HEK293 (cell line): Measurements from ENCODE around the gene CAV2.

Experiments
- HOXA7 ChIP-seq: sonication (generic); formaldehyde crosslinking; IDR thresholded peaks from 2 replicates; pipeline ENCODE4 v1.8.1; 2022; ENCODE audit warnings: missing genetic modification reagents, borderline replicate concordance
- HOXD13 ChIP-seq: sonication (generic); formaldehyde crosslinking; IDR thresholded peaks from 2 replicates; pipeline ENCODE4 v1.8.0; 2022; ENCODE audit warnings: missing genetic modification reagents, borderline replicate concordance
- OVOL3 ChIP-seq: fragments of 450-650 bp; formaldehyde crosslinking; IDR thresholded peaks from 2 replicates; pipeline ENCODE4 v1.5.1; 2016; ENCODE audit warnings: missing biosample characterization, missing genetic modification characterization
- SCRT2 ChIP-seq: fragments of 450-650 bp; formaldehyde crosslinking; IDR thresholded peaks from 2 replicates; pipeline ENCODE4 v1.5.1; 2016; ENCODE audit warnings: missing biosample characterization, missing genetic modification characterization
- SETDB1 ChIP-seq: IDR thresholded peaks from one replicate; pipeline ENCODE4 v1.6.1; 2017; ENCODE audit warnings: mild to moderate bottlenecking, low read length, moderate library complexity, mixed read lengths; ENCODE audit not compliant: insufficient read length
- SP7 ChIP-seq: fragments of 450-650 bp; formaldehyde crosslinking; IDR thresholded peaks from 2 replicates; pipeline ENCODE4 v1.5.1; 2016; ENCODE audit warnings: missing biosample characterization, missing genetic modification characterization
- TCF7L2 ChIP-seq: IDR thresholded peaks from 2 replicates; pipeline ENCODE4 v1.6.1; 2011; ENCODE audit warnings: low read depth, mild to moderate bottlenecking, inconsistent platforms, low read length, moderate library complexity, borderline replicate concordance
- TRIM28 ChIP-seq: IDR thresholded peaks from 2 replicates; pipeline ENCODE4 v1.6.1; 2011; ENCODE audit warnings: low read length, control low read depth, borderline replicate concordance
- ZBTB7A ChIP-seq: fragments of 450-650 bp; formaldehyde crosslinking; IDR thresholded peaks from 2 replicates; pipeline ENCODE4 v1.5.1; 2016; ENCODE audit warnings: low read depth, missing biosample characterization, missing genetic modification characterization
- ZFP41 ChIP-seq: fragments of 450-650 bp; formaldehyde crosslinking; IDR thresholded peaks from 2 replicates; pipeline ENCODE4 v1.5.1; 2016; ENCODE audit warnings: missing biosample characterization, missing genetic modification characterization, borderline replicate concordance
- ZNF10 ChIP-seq: fragments of 450-650 bp; formaldehyde crosslinking; IDR thresholded peaks from 2 replicates; pipeline ENCODE4 v1.5.1; 2017; ENCODE audit warnings: missing biosample characterization, missing genetic modification characterization
- ZNF121 ChIP-seq: fragments of 450-650 bp; formaldehyde crosslinking; IDR thresholded peaks from 2 replicates; pipeline ENCODE4 v1.5.1; 2016; ENCODE audit warnings: missing biosample characterization, missing genetic modification characterization
- ZNF132 ChIP-seq: fragments of 450-650 bp; formaldehyde crosslinking; IDR thresholded peaks from 2 replicates; pipeline ENCODE4 v1.5.1; 2017; ENCODE audit warnings: missing biosample characterization, missing genetic modification characterization, borderline replicate concordance
- ZNF133 ChIP-seq: fragments of 450-650 bp; formaldehyde crosslinking; IDR thresholded peaks from 2 replicates; pipeline ENCODE4 v1.5.1; 2016; ENCODE audit warnings: missing biosample characterization, missing genetic modification characterization
- ZNF175 ChIP-seq: fragments of 450-650 bp; formaldehyde crosslinking; IDR thresholded peaks from 2 replicates; pipeline ENCODE4 v1.5.1; 2016; ENCODE audit warnings: missing biosample characterization, missing genetic modification characterization
- ZNF248 ChIP-seq: fragments of 450-650 bp; formaldehyde crosslinking; IDR thresholded peaks from 2 replicates; pipeline ENCODE4 v1.5.1; 2017; ENCODE audit warnings: missing biosample characterization, missing genetic modification characterization
- ZNF311 ChIP-seq: fragments of 450-650 bp; formaldehyde crosslinking; IDR thresholded peaks from 2 replicates; pipeline ENCODE4 v1.5.1; 2017; ENCODE audit warnings: missing biosample characterization, missing genetic modification characterization, borderline replicate concordance
- ZNF335 ChIP-seq: fragments of 450-650 bp; formaldehyde crosslinking; conservative IDR thresholded peaks from 2 replicates; pipeline ENCODE4 v1.5.1; 2016; ENCODE audit warnings: missing biosample characterization, missing genetic modification characterization
- ZNF350 ChIP-seq: fragments of 450-650 bp; formaldehyde crosslinking; IDR thresholded peaks from 2 replicates; pipeline ENCODE4 v1.5.0; 2017; ENCODE audit warnings: missing biosample characterization, mild to moderate bottlenecking, missing genetic modification characterization
- ZNF366 ChIP-seq: fragments of 450-650 bp; formaldehyde crosslinking; conservative IDR thresholded peaks from 2 replicates; pipeline ENCODE4 v1.5.1; 2016; ENCODE audit warnings: missing biosample characterization, missing genetic modification characterization
- ZNF426 ChIP-seq: fragments of 450-650 bp; formaldehyde crosslinking; IDR thresholded peaks from 2 replicates; pipeline ENCODE4 v1.5.1; 2017; ENCODE audit warnings: missing biosample characterization, missing genetic modification characterization, mild to moderate bottlenecking, inconsistent platforms, moderate library complexity
- ZNF549 ChIP-seq: fragments of 450-650 bp; IDR thresholded peaks from 2 replicates; pipeline ENCODE4 v1.5.1; 2018; ENCODE audit warnings: missing biosample characterization, missing genetic modification characterization, mild to moderate bottlenecking, inconsistent platforms, moderate library complexity
- ZNF558 ChIP-seq: fragments of 450-650 bp; formaldehyde crosslinking; IDR thresholded peaks from 2 replicates; pipeline ENCODE4 v1.5.1; 2016; ENCODE audit warnings: missing biosample characterization, missing genetic modification characterization
- ZNF561 ChIP-seq: fragments of 450-650 bp; IDR thresholded peaks from 2 replicates; pipeline ENCODE4 v1.5.1; 2018; ENCODE audit warnings: missing biosample characterization, missing genetic modification characterization, borderline replicate concordance
- ZNF600 ChIP-seq: fragments of 450-650 bp; formaldehyde crosslinking; IDR thresholded peaks from 2 replicates; pipeline ENCODE4 v1.5.1; 2016; ENCODE audit warnings: missing biosample characterization, missing genetic modification characterization
- ZNF623 ChIP-seq: fragments of 450-650 bp; formaldehyde crosslinking; IDR thresholded peaks from 2 replicates; pipeline ENCODE4 v1.5.1; 2016; ENCODE audit warnings: missing biosample characterization, missing genetic modification characterization
- ZNF654 ChIP-seq: fragments of 450-650 bp; formaldehyde crosslinking; IDR thresholded peaks from 2 replicates; pipeline ENCODE4 v1.5.1; 2016; ENCODE audit warnings: low read depth, missing biosample characterization, missing genetic modification characterization
- ZNF660 ChIP-seq: fragments of 450-650 bp; IDR thresholded peaks from 2 replicates; pipeline ENCODE4 v1.5.1; 2018; ENCODE audit warnings: missing biosample characterization, mild to moderate bottlenecking, missing genetic modification characterization
- ZNF776 ChIP-seq: fragments of 450-650 bp; formaldehyde crosslinking; IDR thresholded peaks from 2 replicates; pipeline ENCODE4 v1.5.0; 2017; ENCODE audit warnings: missing biosample characterization, missing genetic modification characterization, borderline replicate concordance
- ZNF791 ChIP-seq: fragments of 450-650 bp; formaldehyde crosslinking; IDR thresholded peaks from 2 replicates; pipeline ENCODE4 v1.5.1; 2016; ENCODE audit warnings: missing biosample characterization, missing genetic modification characterization
- ZNF837 ChIP-seq: fragments of 450-650 bp; formaldehyde crosslinking; IDR thresholded peaks from 2 replicates; pipeline ENCODE4 v1.5.1; 2016; ENCODE audit warnings: missing biosample characterization, missing genetic modification characterization
- ZSCAN16 ChIP-seq: fragments of 450-650 bp; formaldehyde crosslinking; IDR thresholded peaks from 2 replicates; pipeline ENCODE4 v1.5.1; 2016; ENCODE audit warnings: missing biosample characterization, missing genetic modification characterization
- TF ChIP-seq, protein P1 (sequence below): fragments of 450-650 bp; formaldehyde crosslinking; IDR thresholded peaks from 2 replicates; pipeline ENCODE4 v1.5.1; 2016; ENCODE audit warnings: missing biosample characterization, missing genetic modification characterization
- TF ChIP-seq, protein P2 (sequence below): fragments of 450-650 bp; formaldehyde crosslinking; IDR thresholded peaks from 2 replicates; pipeline ENCODE4 v1.5.1; 2017; ENCODE audit warnings: missing biosample characterization, missing genetic modification characterization
- TF ChIP-seq, protein P3 (sequence below): fragments of 450-650 bp; formaldehyde crosslinking; conservative IDR thresholded peaks from 2 replicates; pipeline ENCODE4 v1.5.1; 2016; ENCODE audit warnings: low read depth, missing biosample characterization, missing genetic modification characterization

The CAV2 gene

DNA sequence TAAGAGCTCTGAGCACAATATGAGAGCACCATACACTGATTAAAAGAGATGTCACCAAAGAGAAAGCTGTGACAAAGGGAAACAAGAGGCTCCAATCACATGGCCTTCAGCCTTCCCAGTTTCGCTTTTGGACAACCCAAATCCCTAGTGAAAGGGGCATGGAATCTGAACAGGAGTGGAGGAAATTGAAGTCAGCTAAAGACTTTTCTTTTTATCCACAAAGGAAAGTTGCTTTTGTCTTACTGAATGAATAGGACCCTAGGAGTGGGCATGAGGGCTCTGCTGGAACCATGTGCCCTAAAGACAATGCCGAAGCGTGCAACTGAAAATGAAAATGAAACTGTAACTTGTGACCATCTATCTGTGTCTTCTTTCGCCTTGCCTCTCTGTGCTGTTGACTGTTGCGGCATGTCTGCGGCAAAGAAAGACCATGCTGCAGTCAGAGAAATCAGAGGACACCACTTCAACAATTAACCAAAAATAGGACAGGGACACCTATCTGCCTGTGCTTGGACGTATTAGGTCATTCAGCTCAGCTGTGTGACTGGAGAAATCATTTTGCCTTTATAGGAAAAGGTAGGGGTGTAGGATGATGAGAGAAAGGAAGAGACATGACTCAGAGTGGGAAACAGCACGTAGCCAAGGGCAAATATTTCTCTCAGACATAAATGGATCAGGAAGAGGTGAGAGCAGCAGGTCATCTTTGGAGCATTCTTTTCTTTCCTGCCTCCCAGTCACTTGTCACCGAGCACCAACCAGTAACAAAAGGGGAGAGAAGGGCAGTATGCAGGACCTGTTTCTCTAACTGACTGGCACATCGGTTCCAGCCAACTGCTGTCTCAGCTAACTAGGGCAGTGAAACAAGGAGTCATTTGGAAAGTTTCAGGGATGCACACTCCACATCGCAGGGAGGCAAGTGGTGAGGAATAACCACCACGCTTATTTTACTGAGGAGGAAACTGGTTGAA lies 12.3 kb downstream of the CAV2 start (continued):
- TF ChIP-seq ZNF660 (tag by site-specific recombination) (no peak), ZNF623 (tag by site-specific recombination) (no peak), ZNF654 (peak; percentile 2; the same call in 1 of the 2 replicates), ZNF311 (tag by site-specific recombination) (no peak), ZSCAN16 (tag by site-specific recombination) (0 out of 2 replicates have a peak, but pooled peaks have one; percentile 8), OVOL3 (tag by site-specific recombination) (no peak), ZNF561 (tag by site-specific recombination) (no peak), ZNF175 (tag by site-specific recombination) (no peak), ZNF248 (tag by site-specific recombination) (no peak), ZNF133 (tag by site-specific recombination) (no peak), SP7 (tag by site-specific recombination) (peak; percentile 33; the same call in 1 of the 2 replicates), ZNF549 (tag by site-specific recombination) (no peak), ZNF426 (tag by site-specific recombination) (no peak), SETDB1 (no peak), ZNF366 (tag by site-specific recombination) (peak; percentile 65), TCF7L2 (no peak), TRIM28 (no peak), ZNF121 (tag by site-specific recombination) (no peak), HOXD13 (CRISPR knock-in tag) (no peak), ZNF837 (tag by site-specific recombination) (no peak), ZBTB7A (no peak), ZNF10 (tag by site-specific recombination) (0 out of 2 replicates have a peak, but pooled peaks have one; percentile 77), ZNF132 (no peak), ZNF335 (tag by site-specific recombination) (peak; percentile 98), ZNF791 (tag by site-specific recombination) (no peak), ZNF776 (tag by site-specific recombination) (no peak), ZNF558 (tag by site-specific recombination) (no peak), ZFP41 (tag by site-specific recombination) (no peak), ZNF350 (tag by site-specific recombination) (no peak), ZNF600 (tag by site-specific recombination) (no peak), HOXA7 (CRISPR knock-in tag) (no peak), SCRT2 (tag by site-specific recombination) (peak; percentile 63)
- TF ChIP-seq, protein P1, sequence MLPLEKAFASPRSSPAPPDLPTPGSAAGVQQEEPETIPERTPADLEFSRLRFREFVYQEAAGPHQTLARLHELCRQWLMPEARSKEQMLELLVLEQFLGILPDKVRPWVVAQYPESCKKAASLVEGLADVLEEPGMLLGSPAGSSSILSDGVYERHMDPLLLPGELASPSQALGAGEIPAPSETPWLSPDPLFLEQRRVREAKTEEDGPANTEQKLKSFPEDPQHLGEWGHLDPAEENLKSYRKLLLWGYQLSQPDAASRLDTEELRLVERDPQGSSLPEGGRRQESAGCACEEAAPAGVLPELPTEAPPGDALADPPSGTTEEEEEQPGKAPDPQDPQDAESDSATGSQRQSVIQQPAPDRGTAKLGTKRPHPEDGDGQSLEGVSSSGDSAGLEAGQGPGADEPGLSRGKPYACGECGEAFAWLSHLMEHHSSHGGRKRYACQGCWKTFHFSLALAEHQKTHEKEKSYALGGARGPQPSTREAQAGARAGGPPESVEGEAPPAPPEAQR (tag by site-specific recombination) = no peak
- TF ChIP-seq, protein P2, sequence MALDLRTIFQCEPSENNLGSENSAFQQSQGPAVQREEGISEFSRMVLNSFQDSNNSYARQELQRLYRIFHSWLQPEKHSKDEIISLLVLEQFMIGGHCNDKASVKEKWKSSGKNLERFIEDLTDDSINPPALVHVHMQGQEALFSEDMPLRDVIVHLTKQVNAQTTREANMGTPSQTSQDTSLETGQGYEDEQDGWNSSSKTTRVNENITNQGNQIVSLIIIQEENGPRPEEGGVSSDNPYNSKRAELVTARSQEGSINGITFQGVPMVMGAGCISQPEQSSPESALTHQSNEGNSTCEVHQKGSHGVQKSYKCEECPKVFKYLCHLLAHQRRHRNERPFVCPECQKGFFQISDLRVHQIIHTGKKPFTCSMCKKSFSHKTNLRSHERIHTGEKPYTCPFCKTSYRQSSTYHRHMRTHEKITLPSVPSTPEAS (tag by site-specific recombination) = no peak
- TF ChIP-seq, protein P3, sequence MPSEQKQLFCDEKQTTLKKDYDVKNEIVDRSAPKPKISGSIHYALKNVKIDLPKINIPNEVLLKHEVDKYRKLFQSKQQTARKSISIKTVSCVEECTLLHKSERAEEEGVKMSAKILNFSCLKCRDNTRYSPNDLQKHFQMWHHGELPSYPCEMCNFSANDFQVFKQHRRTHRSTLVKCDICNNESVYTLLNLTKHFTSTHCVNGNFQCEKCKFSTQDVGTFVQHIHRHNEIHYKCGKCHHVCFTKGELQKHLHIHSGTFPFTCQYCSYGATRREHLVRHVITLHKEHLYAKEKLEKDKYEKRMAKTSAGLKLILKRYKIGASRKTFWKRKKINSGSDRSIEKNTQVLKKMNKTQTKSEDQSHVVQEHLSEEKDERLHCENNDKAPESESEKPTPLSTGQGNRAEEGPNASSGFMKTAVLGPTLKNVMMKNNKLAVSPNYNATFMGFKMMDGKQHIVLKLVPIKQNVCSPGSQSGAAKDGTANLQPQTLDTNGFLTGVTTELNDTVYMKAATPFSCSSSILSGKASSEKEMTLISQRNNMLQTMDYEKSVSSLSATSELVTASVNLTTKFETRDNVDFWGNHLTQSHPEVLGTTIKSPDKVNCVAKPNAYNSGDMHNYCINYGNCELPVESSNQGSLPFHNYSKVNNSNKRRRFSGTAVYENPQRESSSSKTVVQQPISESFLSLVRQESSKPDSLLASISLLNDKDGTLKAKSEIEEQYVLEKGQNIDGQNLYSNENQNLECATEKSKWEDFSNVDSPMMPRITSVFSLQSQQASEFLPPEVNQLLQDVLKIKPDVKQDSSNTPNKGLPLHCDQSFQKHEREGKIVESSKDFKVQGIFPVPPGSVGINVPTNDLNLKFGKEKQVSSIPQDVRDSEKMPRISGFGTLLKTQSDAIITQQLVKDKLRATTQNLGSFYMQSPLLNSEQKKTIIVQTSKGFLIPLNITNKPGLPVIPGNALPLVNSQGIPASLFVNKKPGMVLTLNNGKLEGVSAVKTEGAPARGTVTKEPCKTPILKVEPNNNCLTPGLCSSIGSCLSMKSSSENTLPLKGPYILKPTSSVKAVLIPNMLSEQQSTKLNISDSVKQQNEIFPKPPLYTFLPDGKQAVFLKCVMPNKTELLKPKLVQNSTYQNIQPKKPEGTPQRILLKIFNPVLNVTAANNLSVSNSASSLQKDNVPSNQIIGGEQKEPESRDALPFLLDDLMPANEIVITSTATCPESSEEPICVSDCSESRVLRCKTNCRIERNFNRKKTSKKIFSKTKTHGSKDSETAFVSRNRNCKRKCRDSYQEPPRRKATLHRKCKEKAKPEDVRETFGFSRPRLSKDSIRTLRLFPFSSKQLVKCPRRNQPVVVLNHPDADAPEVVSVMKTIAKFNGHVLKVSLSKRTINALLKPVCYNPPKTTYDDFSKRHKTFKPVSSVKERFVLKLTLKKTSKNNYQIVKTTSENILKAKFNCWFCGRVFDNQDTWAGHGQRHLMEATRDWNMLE (tag by site-specific recombination) = no peak
